A673 (cell line): ENCODE measurements around the gene C1orf21.

Experiments
- CTCF ChIP-seq: fragments of 300-800, 200-600 bp; sonication (generic); conservative IDR thresholded peaks from 2 replicates; pipeline ENCODE4 v1.5.1; 2017; ENCODE audit warnings: low read depth, mild to moderate bottlenecking, antibody characterized with exemption, low read length, moderate library complexity, mixed read lengths
- EZH2 ChIP-seq: fragments of 200-600 bp; sonication (generic); IDR thresholded peaks from 2 replicates; pipeline ENCODE4 v1.6.1; 2017; ENCODE audit warnings: borderline replicate concordance, low read depth, mild to moderate bottlenecking, mixed read lengths, antibody characterized with exemption, low read length; ENCODE audit not compliant: poor library complexity, severe bottlenecking

GRCh38 chr1:184644771-184645170 is 257.9 kb downstream of the C1orf21 start:
- TF ChIP-seq CTCF (no peak), EZH2 (no peak)
